ENCODE measurements around the gene PSMC3IP. TPM values are rescaled to one million over a fixed set of nuclear protein-coding genes. Genes with fewer than 3 reads are reported as not detected.

Gene PSMC3IP
- polyA plus RNA-seq, 3 donors, result 16.0 to 22.9 (median 18.4) TPM

DNA sequence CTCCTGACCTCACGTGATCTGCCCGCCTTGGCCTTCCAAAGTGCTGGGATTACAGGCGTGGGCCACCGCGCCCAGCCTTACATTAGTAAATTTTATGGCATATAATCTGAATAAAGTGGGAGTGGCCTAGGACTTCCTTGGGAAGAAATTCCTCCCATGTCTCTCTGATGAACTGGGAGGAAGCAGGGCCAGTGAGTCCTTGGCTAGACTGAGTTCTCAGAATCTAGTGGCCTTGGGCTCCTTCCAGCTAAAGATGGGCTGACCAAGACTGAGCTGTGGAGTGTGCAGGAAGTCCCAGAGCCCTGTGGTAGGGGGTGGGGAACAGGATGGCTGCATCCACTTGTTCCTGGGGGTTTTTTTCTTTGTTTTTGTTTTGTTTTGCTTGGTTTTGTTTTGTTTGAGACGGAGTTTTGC is 51.5 kb downstream of the PSMC3IP start:
- no peak for DNase-seq (ENCODE audit: extremely low read depth in 1 of 11, low read depth in 9 of 11, low spot score in 4 of 11)

DNA sequence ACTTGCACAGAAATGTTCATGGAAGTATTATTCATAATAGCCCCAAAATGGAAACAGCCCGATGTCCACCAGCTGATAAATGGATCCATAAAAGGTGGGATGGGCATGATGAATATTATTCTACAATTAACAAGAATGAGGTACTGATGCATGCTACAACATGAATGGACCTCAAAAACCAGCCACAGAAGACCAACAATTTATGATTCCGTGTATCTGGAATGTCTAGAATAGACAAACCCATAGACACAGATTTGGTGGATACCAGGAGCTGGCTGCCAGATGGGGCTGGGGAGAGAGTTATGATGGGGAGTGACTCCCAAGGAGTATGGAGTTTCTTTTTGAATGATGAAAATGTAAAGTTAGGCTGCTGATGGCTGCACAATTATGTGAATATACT is 52.3 kb downstream of the PSMC3IP start:
- no peak for DNase-seq (ENCODE audit: extremely low read depth in 1 of 11, low read depth in 9 of 11, low spot score in 4 of 11)

DNA sequence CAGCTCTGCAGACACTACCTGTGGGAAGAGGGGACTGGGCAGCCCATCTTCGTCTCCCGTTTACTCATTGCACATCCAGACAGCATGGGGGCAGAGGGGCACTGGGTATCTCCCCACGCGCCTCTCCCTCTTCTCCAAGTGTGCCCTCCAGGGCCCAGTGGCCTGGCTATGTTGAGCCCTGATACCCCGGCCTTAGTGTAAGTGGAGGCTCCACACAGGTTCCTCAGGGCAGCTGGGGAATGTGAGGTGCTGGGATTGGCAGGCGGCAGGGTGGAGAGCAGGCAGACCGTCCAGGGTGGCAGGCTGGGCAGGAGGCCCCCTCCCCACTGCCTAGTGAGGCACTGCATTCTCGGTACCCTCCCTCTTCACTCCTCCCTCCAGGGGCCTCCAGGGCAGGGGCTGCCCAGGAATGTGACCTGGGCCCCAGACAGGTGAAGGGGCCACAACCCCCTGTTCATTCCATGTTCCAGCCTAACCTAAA is 54.7 kb downstream of the PSMC3IP start:
- no peak for DNase-seq (ENCODE audit: extremely low read depth in 1 of 11, low read depth in 9 of 11, low spot score in 4 of 11)

Other genes with a start within 250 kb of the PSMC3IP start
- gene STAT3, start 189.3 kb downstream of the PSMC3IP start, polyA plus RNA-seq (ENCODE audit: insufficient read length in 3 of 3), result 10 to 100 TPM; 58.1 to 81.2 (median 58.9) TPM
- gene CAVIN1, start 154.5 kb downstream of the PSMC3IP start, polyA plus RNA-seq (ENCODE audit: insufficient read length in 3 of 3), result 10 to 100 TPM; 58.3 to 77.9 (median 62.5) TPM
- 10 to 100 TPM; 53.4 to 73.9 (median 55.7) TPM for gene ATP6V0A1, start 118.9 kb downstream of the PSMC3IP start, polyA plus RNA-seq (ENCODE audit: insufficient read length in 3 of 3)
- gene NAGLU, start 41.5 kb downstream of the PSMC3IP start, polyA plus RNA-seq (ENCODE audit: insufficient read length in 3 of 3), result 10 to 100 TPM; 15.6 to 31.6 (median 26.4) TPM
- 1 to 10 TPM; 3.4 to 5.9 (median 5.0) TPM for gene HSD17B1, start 24.8 kb downstream of the PSMC3IP start, polyA plus RNA-seq (ENCODE audit: insufficient read length in 3 of 3)
- gene COASY, start 15.6 kb downstream of the PSMC3IP start, polyA plus RNA-seq (ENCODE audit: insufficient read length in 3 of 3), result 10 to 100 TPM; 59.8 to 66.8 (median 61.4) TPM
- gene MLX, start 10.6 kb downstream of the PSMC3IP start, polyA plus RNA-seq (ENCODE audit: insufficient read length in 3 of 3), result 10 to 100 TPM; 33.2 to 36.1 (median 35.5) TPM
- 10 to 100 TPM; 44.7 to 65.3 (median 46.9) TPM for gene RETREG3, start 31.6 kb upstream of the PSMC3IP start, polyA plus RNA-seq (ENCODE audit: insufficient read length in 3 of 3)
- gene TUBG1, start 32.0 kb upstream of the PSMC3IP start, polyA plus RNA-seq (ENCODE audit: insufficient read length in 3 of 3), result 10 to 100 TPM; 49.6 to 66.9 (median 54.7) TPM
- 10 to 100 TPM; 24.7 to 41.1 (median 25.7) TPM for gene TUBG2, start 81.6 kb upstream of the PSMC3IP start, polyA plus RNA-seq (ENCODE audit: insufficient read length in 3 of 3)
- gene PLEKHH3, start 99.3 kb upstream of the PSMC3IP start, polyA plus RNA-seq (ENCODE audit: insufficient read length in 3 of 3), result 10 to 100 TPM; 14.4 to 18.9 (median 18.6) TPM
- gene CCR10, start 104.1 kb upstream of the PSMC3IP start, polyA plus RNA-seq (ENCODE audit: insufficient read length in 3 of 3), result 1 to 10 TPM; 1.6 to 2.4 (median 1.7) TPM
- gene CNTNAP1, start 104.8 kb upstream of the PSMC3IP start, polyA plus RNA-seq (ENCODE audit: insufficient read length in 3 of 3), result 1 to 10 TPM; 6.7 to 8.9 (median 8.7) TPM
- gene EZH1, start 167.3 kb upstream of the PSMC3IP start, polyA plus RNA-seq (ENCODE audit: insufficient read length in 3 of 3), result 10 to 100 TPM; 37.9 to 65.1 (median 41.3) TPM
- gene RAMP2, start 183.5 kb upstream of the PSMC3IP start, polyA plus RNA-seq (ENCODE audit: insufficient read length in 3 of 3), result 100 to 1,000 TPM in 1 of 3 donors, 10 to 100 TPM in 2; 80.9 to 101 (median 84.6) TPM
- 10 to 100 TPM; 80.6 to 93.2 (median 86.2) TPM for gene VPS25, start 195.7 kb upstream of the PSMC3IP start, polyA plus RNA-seq (ENCODE audit: insufficient read length in 3 of 3)
- gene WNK4, start 202.9 kb upstream of the PSMC3IP start, polyA plus RNA-seq (ENCODE audit: insufficient read length in 3 of 3), result 10 to 100 TPM in 1 of 3 donors, 1 to 10 TPM in 2; 7.1 to 16.8 (median 7.8) TPM
- gene COA3, start 221.0 kb upstream of the PSMC3IP start, polyA plus RNA-seq (ENCODE audit: insufficient read length in 3 of 3), result 100 to 1,000 TPM; 150 to 167 (median 159) TPM
- gene CNTD1, start 221.1 kb upstream of the PSMC3IP start, polyA plus RNA-seq (ENCODE audit: insufficient read length in 3 of 3), result 1 to 10 TPM; 1.4 to 3.4 (median 2.2) TPM
- 10 to 100 TPM; 70.2 to 76.5 (median 74.2) TPM for gene BECN1, start 246.6 kb upstream of the PSMC3IP start, polyA plus RNA-seq (ENCODE audit: insufficient read length in 3 of 3)